ENCODE results near the gene STARD13. TPM values are rescaled to one million over a fixed set of nuclear protein-coding genes. Genes with fewer than 3 reads are reported as not detected.
A peak's percentile ranks its signal among the peaks of the same experiment; 100 is the strongest.

Gene STARD13
- total RNA-seq, 1 donor from 2014 or later, result 50.1 TPM

DNA sequence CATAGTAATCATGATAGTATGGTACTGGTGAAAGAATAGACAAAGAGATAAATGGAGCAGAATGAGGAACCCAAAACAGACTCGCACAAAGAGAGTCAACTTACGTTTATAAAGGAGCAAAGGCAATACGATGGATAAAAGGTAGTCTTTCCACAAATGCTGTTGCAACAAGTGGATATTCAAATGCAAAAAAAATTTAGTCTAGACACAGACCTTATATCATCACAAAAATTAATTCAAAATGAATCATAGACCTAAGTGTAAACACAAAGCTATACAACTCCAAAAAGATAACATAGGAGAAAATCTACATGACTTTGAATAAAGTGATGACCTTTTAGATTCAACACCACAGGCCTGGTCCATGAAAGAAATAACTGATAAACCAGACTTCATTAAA is 137.7 kb downstream of the STARD13 start:
- no peak for DNase-seq (ENCODE audit: low spot score)

- DNase-seq (ENCODE audit: low spot score), result no peak
Observed at GRCh38 chr13:33146843-33147611, 138.5 kb downstream of the STARD13 start.

DNA sequence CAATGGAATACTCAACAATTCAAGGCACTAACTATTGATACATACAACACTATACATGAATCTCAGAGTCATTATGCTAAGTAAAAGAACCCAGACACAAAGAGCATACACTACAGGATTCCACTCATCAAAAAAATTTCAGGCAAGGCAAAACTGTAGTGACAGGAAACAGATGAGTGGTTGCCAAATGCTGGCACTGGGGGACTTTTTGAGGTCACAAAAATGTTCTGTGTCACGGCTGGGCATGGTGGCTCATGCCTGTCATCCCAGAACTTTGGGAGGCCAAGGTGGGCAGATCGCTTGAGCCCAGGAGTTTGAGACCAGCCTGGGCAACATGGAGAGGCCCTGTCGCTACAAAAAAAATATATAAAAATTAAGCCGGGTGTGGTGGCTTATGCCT is 139.9 kb downstream of the STARD13 start:
- DNase-seq (ENCODE audit: low spot score), result no peak

- no peak for DNase-seq (ENCODE audit: low spot score)
Observed at GRCh38 chr13:33144358-33144784, 141.2 kb downstream of the STARD13 start.

- peak; percentile 2 for DNase-seq (ENCODE audit: low spot score)
Observed at GRCh38 chr13:33139780-33140535, 145.6 kb downstream of the STARD13 start.

GRCh38 chr13:33139184-33139583 is 146.4 kb downstream of the STARD13 start:
- peak; percentile 45 for DNase-seq (ENCODE audit: low spot score)

DNA sequence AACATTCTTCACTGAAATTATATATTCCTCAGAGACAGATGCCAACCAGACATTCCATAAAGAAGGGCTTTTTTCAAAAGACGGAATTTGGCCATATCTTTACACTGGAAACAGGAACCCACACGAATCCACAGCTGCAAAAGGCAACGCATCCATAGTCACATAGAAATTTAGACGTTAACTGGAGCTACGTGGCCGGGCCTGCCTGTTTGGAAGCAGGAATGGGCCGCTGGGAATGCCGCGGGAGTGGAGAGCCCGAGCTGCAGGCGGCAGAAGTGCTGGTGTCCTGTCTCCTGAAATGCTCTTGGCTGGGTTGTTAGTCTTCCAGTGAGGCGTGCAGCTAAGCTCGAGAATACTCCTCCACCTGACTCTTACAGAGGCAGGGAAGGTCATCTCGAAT is 147.1 kb downstream of the STARD13 start:
- DNase-seq (ENCODE audit: low spot score), result peak; percentile 36

DNA sequence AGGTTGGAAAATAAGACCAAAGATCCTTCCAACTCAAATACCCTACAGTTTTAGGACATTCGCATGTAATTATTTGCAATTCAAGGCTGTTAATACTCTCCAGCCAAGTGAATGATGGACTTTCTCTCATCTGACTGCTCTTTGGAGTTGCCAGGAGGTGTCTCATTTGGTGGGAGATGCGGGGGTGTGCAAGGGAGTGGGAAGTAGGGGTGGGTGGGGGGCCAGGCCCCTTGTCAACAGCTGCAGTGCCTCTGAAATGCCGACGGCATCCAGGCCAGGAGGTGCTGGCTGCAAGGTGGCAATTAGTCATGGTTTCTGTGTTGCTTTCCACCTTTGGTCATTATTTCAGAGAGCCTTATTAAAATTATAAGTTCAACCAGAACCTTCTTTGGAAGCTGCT is 147.8 kb downstream of the STARD13 start:
- DNase-seq (ENCODE audit: low spot score), result peak; percentile 17

DNA sequence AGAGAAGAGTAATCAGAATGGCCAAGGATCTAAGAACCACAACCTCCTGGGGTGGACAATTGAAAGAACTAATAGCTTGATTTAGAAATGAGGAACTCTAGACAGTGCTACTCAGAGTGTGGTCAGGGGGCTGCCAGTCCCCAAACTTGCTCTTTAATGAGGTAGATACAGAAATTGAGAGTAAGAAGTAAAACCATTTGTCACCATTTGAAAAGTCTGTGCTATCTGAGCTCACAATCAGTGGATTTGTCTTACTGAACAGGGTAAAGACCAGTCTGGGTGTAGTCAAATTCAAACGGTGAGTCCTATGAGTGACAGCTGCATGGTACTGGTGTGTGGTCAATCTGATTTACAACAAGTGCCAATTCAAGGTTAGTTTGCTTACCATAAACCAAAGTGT is 150.5 kb downstream of the STARD13 start:
- no peak for DNase-seq (ENCODE audit: low spot score)

DNA sequence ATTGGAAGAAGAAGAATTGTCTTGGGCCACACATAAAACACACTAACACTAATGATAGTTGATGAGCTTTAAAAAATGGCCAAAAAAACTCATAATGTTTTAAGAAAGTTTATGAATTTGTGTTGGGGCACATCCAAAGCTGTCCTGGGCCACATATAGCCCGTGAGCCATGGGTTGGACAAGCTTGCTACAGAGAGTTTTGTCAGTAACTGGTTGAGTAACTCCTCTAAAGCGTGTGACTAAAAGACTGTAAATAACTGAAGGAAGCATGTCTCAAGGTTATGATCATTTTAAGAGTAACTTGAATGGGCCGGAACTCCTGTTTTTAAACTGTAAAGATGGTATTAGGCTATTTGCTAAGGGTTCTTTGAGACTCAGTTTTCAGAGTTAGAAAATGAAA is 151.3 kb downstream of the STARD13 start:
- no peak for DNase-seq (ENCODE audit: low spot score)

GRCh38 chr13:33132644-33133440 is 152.7 kb downstream of the STARD13 start:
- DNase-seq (ENCODE audit: low spot score), result no peak

DNA sequence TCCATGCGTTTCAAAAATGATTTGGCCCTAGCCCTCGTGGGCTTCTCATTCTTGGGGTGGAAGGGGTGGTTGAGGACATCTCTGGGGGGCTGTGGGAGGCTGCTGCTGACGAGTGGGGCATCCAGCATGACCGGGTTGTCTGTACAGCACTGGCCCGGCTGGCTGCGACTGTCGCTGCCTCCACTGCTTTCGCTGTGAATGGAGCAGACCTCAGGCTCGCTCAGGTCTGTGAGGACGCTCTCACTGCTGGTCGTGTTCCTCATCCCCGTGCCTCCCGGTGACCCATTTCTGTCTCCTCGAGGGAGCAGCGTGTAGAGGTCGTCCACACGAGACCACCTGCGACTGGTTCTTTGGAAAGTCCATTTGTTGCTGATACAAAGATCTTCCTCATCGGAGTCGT is 155.7 kb downstream of the STARD13 start:
- no peak for DNase-seq (ENCODE audit: low spot score)

GRCh38 chr13:33129094-33129832 is 156.3 kb downstream of the STARD13 start:
- DNase-seq (ENCODE audit: low spot score), result no peak

GRCh38 chr13:33128134-33128533 is 157.4 kb downstream of the STARD13 start:
- no peak for DNase-seq (ENCODE audit: low spot score)

DNA sequence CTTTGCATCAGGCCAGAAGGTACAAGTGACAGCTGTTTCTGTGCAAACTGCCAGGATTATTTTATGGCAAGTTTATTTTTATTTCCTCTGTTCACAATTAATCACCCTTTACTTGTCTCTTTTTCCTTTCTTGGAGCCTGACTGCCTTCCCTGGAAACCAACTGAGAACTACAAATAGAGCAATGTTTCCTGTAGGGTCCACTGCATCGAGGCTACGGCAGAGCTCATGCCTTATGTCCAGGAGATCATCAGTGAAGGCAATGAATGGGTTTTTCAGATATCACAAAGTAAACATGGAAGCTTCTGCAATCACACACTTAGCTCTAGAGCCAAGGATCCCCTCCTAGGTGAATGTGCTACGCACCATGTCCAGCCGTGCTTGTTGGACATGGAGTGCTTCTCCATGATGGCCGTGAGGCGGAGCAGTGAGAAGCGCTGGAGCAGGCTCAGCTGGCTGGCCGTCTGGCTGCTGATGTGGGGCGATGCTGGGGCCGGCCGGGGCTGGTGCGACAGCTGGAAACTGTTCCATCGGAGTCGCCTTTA is 158.5 kb downstream of the STARD13 start:
- DNase-seq (ENCODE audit: low spot score), result no peak

- DNase-seq (ENCODE audit: low spot score), result peak; percentile 61
Observed at GRCh38 chr13:33125821-33126570, 159.6 kb downstream of the STARD13 start.

DNA sequence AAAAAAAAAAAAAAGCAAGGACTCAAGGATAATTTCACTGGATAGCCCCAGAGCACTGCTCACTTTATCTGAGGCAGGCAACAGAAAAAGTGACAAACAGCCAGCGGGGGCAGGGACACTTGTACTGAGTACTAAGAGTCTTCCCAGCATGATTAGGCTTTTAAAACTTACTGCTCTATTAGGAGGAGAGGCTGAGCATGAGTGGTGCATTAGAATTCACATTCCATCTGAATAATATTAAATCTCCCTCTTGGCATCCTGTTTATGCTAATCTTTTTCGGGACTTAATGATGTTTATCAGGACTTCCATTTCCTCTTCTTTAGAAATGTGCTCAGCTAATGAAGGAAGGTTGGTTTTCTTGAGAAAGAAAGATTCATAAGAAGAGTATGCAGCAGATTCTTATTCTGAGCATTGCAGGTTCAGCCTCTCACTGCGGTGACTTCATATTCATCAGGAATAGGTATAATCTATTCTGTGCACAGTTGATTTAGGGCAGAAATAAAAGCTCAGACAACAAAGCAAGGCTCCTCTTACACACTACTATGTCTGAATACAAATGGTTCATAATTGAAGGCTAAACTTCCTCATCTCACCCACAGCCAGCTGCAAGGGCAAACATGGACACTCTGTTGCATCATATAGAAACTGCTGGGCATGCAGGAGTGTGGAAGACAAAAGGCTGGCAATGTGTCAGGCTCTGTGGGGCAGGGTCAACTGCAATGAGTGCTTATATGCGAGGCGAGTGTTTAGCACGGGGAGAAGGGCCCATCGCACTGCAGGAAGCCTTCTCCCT is 162.3 kb downstream of the STARD13 start:
- DNase-seq (ENCODE audit: low spot score), result no peak

- no peak for DNase-seq (ENCODE audit: low spot score)
Observed at GRCh38 chr13:33119856-33120543, 165.6 kb downstream of the STARD13 start.

Measured in ureter (tissue), 1 donor.